NCI-H146 (cell line): ENCODE data around the gene USP19.

ENCODE experiments used
- DNase-seq: peaks from one replicate; lab custom pipeline; 2025; lab: John Stamatoyannopoulos, UW

Gene USP19

DNA sequence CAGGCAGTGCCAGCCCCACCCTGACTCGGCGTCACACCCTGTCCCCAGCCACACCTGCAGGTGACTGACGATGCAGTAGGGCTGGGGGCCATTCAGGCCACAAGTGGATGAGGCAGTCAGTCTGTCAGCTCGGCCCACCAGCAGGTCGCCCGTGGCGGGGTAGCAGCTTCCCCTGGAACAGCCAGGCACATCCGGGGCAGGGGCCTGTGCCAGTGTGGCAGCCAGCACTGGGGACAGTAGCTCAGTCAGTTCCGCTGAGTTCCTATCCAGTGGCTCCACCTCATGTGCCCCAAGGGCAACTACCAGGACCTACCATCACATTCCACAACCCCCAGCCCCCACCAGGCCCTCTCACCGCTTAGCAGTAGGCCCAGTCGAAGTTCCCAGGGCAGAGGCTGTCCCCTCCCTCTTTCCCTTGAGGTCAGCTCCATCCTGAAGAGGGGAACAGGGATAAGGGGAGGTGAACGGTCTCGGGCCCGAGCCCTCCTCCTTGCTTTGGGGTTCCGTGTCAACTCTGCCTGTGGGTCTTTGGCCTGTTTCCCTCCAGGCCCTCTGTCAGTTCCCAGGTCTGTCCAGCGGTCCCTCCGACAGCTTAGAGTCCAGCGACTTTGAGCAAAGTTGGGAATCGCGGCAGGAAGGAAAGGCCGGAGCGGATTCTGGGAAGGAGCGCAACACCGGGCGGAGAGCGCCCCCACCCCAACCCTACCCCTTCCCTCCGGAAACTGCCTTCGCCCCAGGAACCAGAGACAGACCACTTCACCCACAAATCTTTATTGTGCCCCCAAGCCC, 12.0 kb upstream of the USP19 start, which contains the start of gene LAMB2:
TSS of gene LAMB2 (minus strand) at position 614 of the 789 bp plus-strand sequence. CDS start at position 431, 183 bp downstream.
- DNase-seq, result peak; percentile 23

DNA sequence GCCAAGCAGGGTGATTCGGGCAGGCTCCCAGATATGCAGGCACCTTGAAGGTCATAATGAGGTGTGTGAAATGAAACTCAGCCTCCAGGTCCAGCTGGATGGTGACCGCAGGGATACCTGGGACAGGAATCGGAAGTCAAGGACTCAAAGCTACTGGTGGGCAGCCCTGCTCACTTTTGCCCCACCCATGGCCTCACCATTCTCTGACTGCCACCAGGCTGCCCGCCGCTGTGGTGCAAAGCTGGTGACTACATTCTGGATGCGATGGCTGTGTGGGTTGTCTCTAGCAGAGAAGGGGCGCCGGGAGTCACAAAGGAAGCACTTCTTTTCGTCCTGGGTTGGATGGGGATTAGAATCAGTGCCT, 11.4 kb upstream of the USP19 start:
- DNase-seq, result no peak

- DNase-seq, result no peak
Observed at GRCh38 chr3:49131576-49131975, 11.0 kb upstream of the USP19 start.

DNA sequence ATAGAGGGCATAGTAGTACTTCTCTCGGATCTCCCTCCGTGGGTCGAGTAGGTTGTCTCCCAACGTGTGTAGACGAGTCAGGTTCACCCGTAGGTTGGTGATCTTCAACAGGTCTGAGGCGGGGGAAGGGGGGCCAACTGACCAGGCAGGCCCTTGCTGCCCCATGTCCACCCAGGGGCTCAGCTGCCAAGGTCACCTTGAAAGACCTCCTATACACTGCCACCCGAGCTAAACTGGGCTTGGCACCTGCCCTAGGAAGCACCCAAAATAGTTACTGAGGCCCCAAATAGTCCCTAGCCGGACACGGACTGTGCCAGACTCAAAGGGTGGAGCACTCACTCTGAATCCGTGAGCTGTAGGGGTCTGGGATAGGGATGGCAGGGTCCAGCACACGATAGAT, 10.4 kb upstream of the USP19 start:
- DNase-seq, result no peak

DNA sequence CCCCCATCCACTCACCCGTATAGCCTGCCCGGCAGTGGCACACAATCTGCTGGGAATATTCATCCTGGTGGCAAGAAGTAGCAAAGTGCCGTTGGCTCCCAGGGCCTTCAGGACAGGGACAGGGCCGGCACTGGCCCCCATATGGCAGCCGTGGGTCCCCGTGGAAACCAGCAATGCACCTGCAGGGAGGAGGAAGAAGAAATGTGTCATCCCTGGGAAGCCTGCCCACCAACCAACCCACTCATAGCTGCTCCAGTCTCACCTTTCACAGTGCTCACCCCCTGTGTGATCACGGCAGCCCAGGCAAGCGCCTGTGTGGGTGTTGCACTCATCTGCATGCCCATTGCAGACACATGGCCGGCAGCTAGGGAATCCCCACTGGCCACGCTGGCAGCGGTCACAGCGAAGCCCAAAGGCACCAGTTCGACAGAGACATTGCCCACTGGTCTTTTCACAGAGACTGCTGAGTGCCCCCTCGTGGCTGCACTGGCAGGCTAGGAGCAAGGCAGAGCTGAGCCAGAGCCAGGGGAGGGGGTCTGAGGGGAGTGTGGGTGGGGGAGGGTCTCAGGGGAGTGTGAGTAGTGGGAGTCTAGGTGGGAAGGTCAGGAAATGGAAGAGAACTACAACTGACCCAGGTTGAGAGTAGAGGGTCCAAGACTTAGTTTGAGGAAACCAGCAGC, 4.5 kb upstream of the USP19 start:
- no peak for DNase-seq

DNA sequence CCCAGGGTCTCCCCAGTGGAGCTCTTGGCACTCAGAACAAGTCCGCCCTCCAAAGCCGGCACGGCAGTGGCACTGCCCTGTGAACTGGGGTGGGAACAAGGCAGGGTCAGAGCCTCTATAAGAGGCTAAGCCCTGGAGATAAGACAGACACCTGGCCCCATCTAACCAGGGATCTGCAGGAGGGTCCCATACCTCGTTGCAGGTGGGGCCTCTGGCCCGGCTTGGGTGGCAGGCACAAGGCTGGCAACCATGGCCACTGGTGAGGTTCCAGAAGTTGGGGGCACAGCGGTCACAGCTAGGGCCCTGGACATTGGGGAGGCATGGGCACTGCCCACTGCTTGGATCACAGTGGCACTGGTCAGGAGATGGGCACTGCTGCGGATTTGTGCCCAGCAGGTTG, 3.6 kb upstream of the USP19 start:
- DNase-seq, result no peak

DNA sequence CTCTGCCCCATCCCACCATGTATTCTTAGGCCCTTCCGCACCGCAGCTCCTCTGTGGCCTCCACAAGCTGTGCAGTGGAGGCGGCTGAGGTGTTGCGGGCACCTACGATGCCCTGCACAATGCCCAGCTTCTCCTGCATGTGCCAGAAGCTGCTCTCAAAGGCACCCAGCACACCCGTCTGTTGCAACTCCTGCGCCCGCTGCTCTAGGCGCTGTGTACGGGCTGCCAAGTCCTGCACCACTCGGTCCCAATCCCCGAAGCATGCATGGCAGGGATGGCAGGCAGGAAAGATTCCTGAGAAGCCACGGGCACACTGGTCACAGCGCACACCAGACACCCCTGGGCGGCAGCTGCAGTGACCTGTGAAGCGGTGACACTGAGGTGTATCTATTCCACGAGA, 3.1 kb upstream of the USP19 start:
- no peak for DNase-seq

DNA sequence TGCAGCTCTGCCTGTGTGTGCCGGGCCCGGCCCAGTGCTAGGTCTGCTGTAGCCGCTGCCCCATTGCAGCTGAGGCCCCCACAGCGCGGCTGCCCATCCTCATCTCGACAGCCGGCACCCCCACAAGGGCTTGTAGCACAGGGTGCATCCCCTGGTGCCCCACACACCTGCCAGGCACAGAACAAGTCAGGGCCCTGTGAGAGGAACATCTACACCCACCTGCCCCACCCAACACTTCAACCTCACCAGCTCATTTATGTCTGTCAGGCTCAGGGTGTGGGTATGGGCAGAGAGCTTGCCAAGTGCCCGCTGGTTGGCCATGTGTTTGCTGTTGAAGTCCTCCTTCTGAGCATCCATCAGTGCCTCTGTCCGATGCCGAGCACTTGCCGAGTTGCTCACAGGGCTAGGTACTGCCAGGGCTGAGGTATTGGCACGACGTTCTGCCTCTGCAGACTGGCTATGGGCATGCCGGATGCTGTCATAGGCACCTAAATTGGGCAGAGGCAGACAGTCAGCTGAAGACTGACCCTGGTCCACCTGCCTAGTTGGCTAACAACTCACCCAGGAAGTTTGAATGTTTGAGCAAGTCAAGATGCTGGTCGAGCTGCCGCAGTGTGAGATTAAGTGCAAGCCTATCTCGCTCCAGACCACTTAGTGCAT, 2.4 kb upstream of the USP19 start:
- DNase-seq, result no peak

DNA sequence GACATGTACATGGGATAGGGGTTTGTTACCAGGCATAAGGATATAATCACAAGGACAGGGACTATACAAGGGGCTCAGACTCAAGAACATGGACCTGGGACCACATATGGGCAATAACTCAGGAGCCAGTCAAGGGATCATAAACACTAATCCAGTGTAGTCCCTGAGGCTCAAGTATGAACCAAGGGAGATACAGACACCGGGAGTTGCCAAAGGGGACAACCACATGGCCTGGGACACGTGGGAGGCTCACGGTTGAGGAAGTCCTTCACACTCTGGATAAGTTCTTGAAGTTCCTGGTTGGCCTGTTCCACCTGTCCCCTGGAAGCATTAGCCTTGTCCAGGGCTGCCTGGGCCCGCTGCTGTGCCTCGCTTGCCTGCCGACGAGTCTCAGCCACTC, 1.8 kb upstream of the USP19 start:
- DNase-seq, result no peak

- no peak for DNase-seq
Observed at GRCh38 chr3:49122022-49122421, 1.4 kb upstream of the USP19 start.

- DNase-seq, result no peak
Observed at GRCh38 chr3:49121132-49121736, 611 bp upstream of the USP19 start.

GRCh38 chr3:49120096-49120437, 556 bp downstream of the USP19 start:
- no peak for DNase-seq

DNA sequence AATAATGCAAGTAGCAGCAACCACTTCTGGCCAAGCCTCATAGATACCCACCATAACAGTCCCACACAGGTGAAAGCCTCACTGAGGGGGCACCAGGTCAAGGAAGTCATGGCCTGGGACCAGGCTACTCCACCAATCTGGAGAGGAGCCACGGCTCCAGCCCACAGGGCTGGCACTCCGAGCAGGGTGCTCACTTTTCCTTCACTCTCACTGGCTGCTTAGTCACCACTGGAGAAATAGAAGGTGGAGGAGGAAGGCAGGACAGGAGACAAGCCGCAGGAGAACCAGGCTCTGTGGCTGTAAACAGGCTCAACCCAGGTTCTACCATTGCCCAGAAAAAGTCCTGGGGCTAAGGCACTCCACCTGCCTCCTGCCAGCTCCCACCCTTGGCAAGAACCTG, 1.2 kb downstream of the USP19 start:
- DNase-seq, result no peak

DNA sequence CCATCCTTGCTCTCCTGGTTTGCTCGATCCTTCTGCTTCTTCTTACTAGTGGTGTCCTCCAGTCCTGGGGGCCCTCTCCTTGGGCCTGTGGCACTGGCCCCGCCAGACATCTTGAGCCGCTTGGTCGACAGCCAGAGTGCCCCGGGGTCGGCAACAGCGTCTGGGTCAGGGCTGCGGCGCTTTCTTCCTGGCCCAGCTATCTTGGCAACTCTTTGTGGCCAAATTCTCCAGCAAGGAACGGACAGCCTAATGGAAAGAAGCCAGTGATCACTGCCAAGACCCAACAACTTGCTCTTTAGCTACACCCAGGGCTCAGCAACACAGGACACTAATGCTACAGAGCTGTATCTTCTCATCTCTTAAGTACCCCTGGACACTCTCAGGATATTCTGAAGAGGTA, 1.6 kb downstream of the USP19 start:
- DNase-seq, result no peak

DNA sequence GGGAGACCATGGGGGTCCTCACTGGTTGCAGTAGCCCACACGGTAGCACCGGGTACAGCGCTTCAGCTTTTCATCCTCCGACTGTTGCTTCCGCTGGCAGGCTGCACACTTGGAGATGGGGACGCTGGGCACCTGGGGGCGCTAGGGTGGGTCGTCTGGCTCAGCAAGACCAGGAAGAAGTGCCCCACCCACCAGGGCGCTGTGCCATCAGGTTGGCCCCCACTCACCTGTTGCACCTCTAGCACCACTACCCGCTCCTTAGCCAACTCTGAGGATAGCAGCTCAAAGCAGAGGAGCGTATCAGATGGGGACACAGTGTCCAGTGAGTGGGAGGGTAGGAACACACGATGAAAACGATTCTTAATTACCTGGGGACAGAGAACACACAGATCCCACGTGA, 8.4 kb downstream of the USP19 start:
- no peak for DNase-seq

- DNase-seq, result no peak
Observed at GRCh38 chr3:49111347-49111746, 9.3 kb downstream of the USP19 start.

- DNase-seq, result no peak
Observed at GRCh38 chr3:49110780-49111179, 9.8 kb downstream of the USP19 start.

DNA sequence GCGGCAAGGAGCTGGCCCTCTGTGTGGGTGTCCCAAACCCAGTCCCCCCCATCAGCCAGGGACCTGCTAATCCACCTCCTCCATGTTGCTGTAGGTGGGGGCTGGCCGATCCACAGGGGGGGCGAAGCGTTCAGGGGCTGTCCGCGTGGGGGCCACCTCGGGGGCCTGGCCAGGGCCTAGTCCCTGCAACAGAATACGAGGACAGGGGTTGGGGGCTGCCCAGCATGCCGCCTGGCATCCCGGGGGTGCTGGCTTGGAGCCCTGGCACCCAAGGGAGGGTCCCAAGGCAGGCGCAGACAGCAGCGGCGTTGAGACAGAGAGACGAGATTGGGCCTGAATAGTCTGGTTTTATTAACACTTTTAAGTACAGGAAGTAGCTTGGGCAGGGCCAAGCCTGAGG, 12.3 kb downstream of the USP19 start:
- no peak for DNase-seq

GRCh38 chr3:49104427-49105291, 16.0 kb downstream of the USP19 start, which contains the start of gene QARS1:
TSS of gene QARS1 (minus strand) at chr3:49104757. CDS start at chr3:49104733, 24 bp downstream.
- peak; percentile 88 for DNase-seq

GRCh38 chr3:49104052-49104426, 16.6 kb downstream of the USP19 start:
- no peak for DNase-seq

- DNase-seq, result no peak
Observed at GRCh38 chr3:49100046-49100615, 20.5 kb downstream of the USP19 start.
